Mesenteric fat pad (tissue), 1 donor: ENCODE measurements around the gene PTOV1. TPM values are rescaled to one million over a fixed set of nuclear protein-coding genes. Genes with fewer than 3 reads are reported as not detected.
A peak's percentile ranks its signal among the peaks of the same experiment; 100 is the strongest.

Experiments used
- DNase-seq: peaks from one replicate; pipeline ENCODE4 v3.0.0-alpha.2; 2020; ENCODE audit warnings: low spot score
- long read RNA-seq: library from polyadenylated mRNA; unstranded; transcript quantifications from one replicate; pipeline ENCODE4 v2.0.0, GENCODE V29; 2020
- total RNA-seq: library from RNA; stranded (reverse); fragmentation: NEBNext Ultra II Directional; extraction: Animal tissue kit (Norgen Biotek cat#: 25700); gene quantifications from one replicate; pipeline ENCODE4 v1.2.1, GENCODE V29; 2021
- donor health status: DM: yes; HTN: yes; CAD: no.

Gene PTOV1
- total RNA-seq: 99.4 TPM
- long read RNA-seq, transcript PTOV1-205 (1 exons, 1,880 nt): major isoform, 14 of 56 reads
- long read RNA-seq, transcript PTOV1-210 (13 exons, 1,438 nt): minor isoform, 5 of 56 reads
- long read RNA-seq, partial matches to known transcripts: 14 of 56 reads
- long read RNA-seq, other reads (novel, unspliced or antisense): 22 of 56 reads

DNA sequence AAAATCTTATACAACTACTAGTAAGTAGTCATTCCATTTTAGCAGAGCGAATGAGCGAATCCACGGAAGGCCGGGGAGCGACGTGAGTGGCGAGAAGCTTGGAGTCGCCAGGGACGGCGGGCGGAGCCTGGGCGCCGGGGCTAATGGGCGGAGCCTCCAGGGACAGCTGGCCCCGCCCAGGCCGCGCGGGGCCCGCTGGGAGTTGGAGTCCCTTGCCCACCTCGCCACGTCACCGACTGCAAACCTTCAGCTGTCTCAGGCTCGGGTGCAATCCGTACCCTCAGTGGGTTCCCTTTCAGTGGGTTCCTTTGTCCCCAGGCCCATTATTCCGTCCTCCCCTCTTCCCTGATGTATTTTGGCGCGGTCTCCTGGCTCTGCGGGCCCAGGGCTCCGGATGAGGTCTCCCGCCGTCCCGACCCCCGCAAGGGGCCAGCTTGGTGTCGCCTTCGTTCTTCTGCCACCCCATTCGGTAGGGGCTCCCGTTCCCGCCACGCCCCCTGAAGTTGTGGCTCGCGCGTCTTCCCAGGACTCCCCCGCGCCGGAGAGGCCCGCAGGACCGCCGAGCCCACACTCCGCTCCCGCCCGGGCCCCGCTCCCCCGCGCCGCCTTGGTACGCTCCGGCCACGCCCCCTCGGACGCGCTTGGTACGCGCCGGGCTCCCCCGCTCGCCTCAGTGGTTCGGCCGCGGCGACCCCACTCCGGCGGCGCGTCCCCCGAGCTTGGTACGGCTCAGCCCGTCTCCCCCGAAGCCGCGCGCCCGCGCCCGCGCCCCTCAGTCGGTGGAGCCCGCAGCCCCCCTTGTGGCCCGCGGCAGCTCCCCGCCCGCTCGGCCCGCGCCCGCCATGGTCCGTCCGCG is at the start of gene PTOV1:
Gene PTOV1, plus strand, starts transcription at position 673 of the 856 bp plus-strand sequence.
- DNase-seq: peak; percentile 97

DNA sequence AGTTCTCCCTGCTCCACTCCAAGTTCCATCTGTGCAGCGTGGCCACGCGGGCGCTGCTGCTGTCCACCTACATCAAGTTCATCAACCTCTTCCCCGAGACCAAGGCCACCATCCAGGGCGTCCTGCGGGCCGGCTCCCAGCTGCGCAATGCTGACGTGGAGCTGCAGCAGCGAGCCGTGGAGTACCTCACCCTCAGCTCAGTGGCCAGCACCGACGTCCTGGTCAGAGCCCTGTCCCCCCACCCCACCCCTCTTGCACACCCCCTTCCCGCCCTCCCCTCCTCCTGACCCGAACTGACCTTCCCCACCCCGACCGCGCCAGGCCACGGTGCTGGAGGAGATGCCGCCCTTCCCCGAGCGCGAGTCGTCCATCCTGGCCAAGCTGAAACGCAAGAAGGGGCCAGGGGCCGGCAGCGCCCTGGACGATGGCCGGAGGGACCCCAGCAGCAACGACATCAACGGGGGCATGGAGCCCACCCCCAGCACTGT is 49.5 kb upstream of the PTOV1 start:
- DNase-seq: no peak

DNA sequence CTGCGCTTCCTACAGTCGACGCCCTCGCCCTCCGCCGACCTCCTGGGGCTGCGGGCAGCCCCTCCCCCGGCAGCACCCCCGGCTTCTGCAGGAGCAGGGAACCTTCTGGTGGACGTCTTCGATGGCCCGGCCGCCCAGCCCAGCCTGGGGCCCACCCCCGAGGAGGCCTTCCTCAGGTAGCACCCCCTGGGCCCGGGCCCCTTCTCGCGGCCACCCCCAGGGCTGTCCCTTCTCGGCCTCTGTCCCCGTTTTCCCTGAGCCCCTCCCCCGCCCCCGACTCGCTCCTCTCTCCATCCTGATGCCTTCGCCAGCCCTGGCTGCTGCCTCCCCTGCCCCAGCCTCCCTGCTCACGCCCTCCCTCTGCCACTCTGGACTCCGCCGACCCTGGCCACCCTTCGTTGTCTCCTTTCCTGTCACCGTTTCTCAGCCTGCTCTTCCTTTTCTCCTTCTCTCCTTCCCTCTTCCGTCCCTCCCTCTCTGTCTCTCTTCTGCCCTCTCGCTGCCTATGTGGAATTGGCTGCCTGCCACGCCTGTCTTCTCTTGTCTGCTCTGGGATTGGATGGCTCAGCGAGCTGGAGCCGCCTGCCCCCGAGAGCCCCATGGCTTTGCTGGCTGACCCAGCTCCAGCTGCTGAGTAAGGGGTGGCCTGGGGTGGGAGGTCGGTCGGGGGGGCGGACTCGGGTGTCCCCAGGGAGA is 48.8 kb upstream of the PTOV1 start:
- no peak for DNase-seq

DNA sequence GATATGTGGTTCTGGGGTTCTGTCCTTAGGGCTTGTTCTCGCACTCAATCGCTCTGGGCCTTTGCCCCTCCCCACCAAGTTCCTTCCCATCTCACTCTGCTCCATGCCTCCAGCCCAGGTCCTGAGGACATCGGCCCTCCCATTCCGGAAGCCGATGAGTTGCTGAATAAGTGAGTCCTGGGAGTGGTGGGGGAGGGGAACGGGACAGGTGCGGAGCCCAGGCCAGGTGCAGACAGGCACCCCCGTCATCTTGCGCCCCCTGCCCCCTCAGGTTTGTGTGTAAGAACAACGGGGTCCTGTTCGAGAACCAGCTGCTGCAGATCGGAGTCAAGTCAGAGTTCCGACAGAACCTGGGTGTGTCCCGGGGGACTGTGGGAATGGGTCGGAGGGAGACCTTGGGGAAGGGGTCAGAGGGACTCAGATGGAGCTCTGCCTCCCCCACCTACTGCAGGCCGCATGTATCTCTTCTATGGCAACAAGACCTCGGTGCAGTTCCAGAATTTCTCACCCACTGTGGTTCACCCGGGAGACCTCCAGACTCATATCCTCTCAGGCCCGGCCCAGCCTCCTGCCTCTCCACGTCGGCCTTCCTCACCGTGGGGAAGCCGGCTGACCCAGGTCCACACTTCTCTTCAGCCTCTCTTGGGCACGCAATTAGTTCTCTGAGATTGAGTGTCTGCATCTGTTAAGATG is 48.0 kb upstream of the PTOV1 start:
- no peak for DNase-seq

DNA sequence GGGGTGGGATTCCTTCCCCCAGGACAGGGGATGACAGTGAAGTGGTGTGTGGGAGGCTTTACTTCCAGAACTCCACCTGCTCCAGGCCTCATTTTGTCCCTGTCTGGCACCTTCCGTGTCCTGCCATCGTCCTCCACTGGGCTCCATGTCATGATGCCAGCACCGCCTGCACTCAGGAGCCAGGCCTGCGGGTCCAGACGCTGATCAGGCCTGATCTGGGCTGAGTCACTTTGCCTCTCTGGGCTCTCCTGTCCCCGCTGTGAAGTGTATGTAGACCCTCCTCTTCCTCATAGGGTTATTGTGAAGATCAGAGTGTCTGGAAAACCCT is 47.5 kb upstream of the PTOV1 start:
- no peak for DNase-seq

DNA sequence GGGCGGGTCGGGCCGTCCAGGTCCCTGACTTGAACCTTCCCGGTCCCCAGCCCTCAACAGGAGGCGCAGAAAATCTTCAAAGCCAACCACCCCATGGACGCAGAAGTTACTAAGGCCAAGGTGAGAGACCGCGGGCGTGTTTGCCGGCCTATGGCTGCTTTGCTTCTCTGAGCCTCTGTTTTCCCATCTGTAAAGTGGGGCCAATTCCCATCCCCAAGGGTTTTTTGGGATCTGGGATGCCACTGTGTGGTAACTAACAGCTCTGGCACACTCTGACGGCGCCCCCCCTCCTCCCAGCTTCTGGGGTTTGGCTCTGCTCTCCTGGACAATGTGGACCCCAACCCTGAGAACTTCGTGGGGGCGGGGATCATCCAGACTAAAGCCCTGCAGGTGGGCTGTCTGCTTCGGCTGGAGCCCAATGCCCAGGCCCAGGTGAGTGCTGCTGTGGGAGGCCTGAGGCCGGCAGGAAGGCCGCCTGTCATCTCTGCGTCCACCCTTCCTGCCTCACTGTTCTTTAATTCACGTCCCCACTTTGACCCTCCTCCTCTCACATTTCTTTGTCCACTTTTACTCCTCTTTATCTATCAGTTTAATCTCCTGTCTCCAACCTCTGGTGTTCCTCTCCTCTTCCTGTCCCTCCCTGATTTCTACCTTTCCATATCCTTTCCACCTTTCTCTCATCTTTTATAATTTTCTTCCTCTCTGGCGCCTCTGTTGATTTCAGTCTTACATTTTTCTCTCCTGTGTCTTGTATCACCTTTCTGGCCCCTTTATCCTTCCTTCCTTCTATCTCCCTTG is 44.9 kb upstream of the PTOV1 start:
- DNase-seq: no peak

DNA sequence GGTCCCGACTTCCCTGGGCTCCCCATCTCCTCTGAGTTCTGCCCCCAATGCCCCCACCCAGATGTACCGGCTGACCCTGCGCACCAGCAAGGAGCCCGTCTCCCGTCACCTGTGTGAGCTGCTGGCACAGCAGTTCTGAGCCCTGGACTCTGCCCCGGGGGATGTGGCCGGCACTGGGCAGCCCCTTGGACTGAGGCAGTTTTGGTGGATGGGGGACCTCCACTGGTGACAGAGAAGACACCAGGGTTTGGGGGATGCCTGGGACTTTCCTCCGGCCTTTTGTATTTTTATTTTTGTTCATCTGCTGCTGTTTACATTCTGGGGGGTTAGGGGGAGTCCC is 44.4 kb upstream of the PTOV1 start:
- no peak for DNase-seq

DNA sequence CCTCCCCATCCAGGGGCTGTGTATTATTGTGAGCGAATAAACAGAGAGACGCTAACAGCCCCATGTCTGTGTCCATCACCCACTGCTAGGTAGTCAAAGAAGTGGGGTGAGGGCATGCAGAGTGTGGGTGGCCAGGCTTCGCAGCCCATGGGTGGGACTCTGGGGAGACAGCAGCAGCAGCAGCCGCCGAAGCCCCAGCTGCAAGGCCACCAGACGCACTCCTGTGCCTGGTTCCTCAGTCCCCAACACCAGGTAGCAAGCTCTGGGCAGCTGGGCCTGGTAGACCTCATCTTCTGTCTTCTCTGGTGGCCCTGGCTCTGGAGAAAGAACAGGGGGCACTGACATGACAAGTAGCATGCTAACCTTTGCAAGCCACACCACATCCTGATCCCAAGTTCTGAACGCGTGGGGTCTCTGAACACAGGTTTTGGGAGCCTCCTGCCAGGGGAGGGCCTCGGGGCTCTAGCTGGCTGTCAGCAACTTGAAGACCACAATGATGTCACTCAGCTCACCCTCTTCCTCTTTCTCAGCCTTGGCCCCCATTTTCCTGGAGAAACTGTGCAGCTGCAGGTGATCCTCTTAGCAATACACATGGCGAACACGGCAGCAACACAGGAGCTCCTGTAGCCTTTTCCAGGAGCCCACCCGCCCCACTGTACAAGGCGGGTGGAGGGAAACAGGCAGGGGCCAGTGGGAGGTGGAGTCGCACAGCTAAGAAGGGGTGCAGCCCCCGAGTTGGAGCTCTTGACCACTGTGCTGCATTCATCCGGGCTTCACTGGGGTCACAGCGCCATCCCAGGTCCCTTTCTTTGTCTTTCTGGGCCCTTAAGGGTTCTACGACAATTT is 43.7 kb upstream of the PTOV1 start:
- DNase-seq: no peak

DNA sequence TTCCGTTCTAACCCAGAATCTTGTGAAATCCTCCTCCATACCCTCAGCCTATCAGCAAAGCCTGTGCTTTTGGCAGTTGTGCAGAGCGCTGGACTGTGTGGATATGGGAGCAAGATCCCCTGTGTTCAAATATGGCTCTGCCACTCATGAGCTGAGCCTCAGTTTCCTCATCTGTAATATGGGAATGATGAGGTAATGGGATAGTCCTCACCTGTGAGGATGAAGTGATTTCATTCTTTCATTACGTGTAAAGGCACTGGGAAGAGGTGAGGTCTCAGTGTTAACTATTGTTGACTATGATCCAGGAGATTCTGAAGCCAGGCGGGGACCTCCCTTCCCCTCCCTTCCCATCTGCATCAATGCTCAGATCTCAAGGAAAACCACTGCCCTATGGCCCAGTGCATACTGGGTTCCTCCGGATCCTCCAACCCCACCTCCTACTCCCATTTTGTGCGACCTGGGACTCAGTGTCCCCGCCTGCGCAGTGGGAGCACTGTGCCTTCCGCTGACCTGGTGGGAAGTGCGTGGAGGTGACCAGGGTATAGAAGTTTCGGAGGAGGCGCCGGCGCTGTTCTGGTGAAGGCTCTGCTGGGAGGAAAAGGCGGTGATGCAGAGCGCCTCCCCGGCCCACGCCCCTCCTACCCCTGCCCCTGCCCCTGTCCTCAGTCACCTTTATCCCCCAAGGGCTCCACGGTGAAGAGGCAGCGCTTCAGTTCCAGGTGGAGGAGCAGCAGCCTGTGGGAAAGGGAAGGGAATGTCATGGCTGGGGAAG is 42.9 kb upstream of the PTOV1 start:
- no peak for DNase-seq

DNA sequence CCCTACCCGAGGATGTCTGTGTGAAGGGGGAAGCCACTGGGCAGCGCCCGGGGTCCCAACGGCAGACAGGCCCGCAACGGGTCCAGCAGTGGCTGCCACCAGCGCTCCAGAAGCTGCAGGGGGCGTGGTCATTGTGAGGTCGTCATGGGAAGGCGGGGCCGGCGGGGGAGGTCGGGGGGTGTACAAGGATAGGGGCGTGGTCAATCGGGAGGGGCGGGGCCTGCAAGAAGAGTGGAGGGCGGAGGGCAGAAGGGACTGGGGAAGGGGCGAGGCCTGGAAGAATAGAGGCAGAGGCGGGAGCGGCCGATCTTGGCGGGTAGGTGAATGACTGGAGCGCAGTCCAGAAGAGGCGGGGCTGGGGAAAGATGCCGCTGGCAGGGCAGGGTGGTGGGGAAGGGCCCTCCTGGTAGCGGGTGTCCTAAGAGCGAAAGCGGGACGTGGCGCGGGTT is 42.2 kb upstream of the PTOV1 start:
- DNase-seq: peak; percentile 98

DNA sequence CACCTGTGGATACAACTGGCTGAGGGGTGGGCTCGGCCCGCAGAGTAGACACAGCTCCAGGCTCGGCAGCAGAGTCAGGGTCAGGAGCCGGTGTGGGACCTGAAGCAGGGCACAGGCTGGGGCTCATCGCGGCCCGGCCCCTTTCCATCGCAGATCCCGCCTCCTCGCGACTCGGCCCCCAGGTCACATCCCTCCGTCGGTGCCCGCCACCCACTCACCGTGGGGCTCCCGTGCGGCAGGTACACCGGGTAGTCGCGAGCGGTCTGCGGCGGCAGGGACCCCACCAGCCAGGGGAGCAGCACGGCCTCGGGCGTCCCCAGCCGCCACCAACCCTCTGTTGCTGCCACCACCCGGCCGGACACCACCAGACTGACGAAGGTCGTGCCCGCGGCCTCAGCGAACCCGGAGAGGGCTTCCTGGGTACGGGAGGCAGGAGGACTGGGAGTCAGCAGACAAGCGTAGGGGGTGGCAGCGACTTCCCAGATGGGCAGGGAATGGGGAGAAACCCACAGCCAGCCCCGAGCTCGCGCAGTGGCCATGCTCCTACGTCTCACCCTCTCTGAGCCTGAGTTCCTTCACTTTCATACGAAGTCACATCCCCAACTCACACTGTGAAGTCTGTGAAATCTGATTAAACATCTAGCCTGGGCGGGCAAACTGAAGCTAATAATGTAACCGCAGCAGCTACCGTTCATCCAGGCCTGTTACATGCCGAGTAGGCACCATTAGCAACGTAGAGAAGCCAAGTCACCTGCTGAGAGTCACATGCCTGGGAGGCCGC is 41.6 kb upstream of the PTOV1 start:
- peak; percentile 93 for DNase-seq

DNA sequence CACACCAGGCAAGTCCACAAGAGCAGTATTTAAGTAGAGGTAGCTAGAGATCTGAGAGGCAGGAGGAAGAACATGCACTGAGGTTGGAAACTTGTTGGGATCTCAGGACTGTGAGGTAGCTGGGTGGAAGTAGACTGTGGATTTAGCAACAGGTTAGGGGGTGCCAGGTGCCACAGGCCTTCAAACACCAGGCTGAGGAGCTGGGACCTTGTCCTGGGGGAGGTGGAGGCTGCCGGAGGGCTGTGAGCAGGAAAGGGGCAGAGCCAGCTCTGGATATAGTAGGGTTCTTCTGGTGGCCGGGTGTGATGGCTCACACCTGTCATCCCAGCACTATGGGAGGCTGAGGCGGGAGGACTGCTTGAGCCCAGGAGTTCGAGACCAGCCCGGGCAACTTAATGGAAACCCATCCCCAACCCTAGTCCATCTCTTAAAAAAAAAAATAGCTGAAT is 41.0 kb upstream of the PTOV1 start:
- no peak for DNase-seq

DNA sequence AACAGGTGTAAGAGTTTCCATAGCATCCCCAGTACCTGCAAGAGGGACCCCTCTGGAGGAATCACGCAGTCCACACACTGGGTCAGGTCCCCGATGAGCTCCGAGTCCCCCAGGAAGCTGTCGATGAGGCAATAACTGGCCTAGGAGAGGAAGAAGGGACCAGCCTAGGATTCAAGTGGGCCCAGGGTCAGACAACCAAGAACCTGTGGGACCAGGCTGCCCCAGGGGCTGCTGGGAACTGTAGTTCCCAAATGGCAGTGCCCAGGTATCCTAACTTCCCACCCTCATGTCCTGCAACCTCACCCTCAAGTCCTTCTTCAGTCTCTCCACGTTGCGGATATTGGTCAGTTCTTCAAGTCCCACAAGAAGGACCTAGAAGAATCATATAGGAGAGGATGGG is 39.6 kb upstream of the PTOV1 start:
- no peak for DNase-seq

DNA sequence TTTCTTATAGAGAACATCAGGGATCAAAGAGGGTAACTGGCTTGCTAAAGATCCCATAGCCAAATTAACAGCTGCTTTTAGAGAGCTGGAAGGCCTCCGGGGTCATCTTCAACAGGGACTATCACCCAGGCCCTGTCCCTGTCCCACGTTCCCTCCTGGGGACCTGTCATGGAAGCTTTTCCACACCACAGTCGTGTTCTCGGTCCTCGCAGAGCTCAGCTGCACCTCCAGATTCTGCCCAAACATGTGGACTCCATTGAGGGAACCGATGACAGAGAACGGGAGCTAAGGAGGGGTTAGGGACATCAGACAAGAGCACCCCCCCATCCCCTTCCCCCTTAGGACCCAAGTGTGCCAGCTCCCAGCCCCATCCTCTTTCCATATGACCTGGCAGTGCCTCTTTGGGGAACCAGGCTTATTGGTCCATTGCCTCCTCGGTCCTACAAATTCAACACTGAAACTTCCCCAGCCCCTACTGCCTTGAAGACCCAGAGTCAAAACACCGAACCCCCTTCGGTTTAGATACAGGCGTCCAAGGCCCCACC is 38.4 kb upstream of the PTOV1 start:
- DNase-seq: no peak

DNA sequence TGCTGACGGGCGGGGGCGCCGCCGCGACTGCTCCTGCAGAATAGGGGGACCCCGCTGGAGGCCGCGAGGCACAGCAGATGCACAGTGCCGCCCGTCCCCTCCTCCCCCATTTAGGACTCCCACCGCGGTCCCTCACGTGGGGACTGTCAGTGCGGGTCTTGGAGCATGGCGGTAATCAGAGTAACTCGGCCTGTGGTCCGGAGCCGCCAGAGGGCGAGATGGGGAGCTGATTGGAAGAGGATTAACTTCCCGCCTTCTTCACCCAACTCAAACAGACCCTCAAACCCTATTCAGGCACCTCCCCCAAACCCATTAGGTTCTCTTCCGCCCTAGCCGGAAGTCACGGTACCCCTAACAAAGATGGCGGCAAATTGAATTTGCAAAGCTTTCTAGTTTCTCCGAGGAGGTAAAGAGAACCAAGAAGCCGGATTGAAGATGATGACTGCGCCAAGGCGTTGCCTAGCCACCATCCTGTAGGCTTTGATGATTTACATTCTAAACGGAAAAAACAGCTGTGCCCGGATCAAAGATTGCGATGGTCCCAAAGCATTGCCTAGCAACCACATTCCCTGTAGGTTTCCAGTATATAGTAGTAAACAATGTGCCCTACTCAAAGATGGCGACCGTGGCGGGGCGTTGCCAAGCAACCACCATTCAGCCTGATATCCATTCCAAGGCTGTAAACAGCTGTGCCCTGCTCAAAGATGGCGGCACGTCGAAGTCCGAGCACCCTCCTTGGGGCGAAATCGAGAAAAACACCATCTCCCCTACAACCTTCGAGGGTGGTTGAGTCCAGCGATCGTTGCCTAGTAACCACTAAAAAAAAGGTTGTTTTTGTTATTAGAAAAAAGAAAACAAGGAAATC is 37.7 kb upstream of the PTOV1 start, which contains the start of gene FUZ:
Gene FUZ, minus strand, starts transcription at position 296 of the 865 bp plus-strand sequence. Its CDS starts 186 bp downstream, at position 110.
- DNase-seq: peak; percentile 97

DNA sequence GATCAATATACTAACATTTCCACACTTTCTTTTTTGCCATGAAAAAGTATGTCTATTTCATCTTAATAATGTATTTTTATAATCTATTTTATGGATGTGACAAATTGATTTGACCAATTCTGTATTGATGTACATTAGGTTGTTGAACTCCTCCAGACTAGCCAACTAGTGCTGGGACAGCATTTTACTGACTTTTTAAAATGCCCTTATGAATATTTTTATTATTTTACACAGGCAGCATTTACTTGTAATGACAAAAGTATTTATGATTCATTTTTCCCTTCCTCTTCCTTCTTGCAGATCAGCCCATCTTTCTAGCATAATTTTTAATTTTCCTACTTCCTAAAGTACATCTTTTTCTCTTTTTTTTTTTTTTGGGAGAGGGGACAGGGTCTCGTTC is 36.9 kb upstream of the PTOV1 start:
- DNase-seq: no peak

DNA sequence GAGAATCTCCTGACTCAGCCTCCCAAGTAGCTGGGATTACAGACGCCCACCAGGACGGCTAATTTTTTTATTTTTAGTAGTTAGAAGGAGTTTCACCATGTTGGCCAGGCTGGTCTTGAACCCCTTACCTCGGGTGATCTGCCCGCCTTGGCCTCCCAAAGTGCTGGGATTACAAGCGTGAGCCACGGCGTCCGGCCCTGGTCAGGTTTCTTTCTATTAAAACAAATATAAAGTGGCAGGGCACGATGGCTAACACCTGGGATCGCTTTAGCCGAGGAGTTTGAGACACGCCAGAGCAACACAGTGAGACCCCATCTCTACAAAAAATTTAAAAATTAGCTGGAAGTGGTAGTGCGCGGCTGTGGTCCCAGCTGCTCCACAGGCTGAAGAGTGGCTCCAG is 34.4 kb upstream of the PTOV1 start:
- DNase-seq: no peak
